K562 (cell line): Measurements from ENCODE around the gene NOS1. TPM values are rescaled to one million over a fixed set of nuclear protein-coding genes. Genes with fewer than 3 reads are reported as not detected.

Source experiments
- ATAC-seq: fragments of 200-7000 bp; cut with Tn5 transposase; 3 replicates; pipeline ENCODE4 v1.9.1; 2020; ENCODE audit warnings: moderate library complexity
- BruUV-seq: library from RNA; stranded (reverse); fragments of 400-500 nt; replicated peaks from 2 replicates; lab custom pipeline; 2021; lab: Mats Ljungman, UMichigan
- CTCF ChIA-PET: fragments of 300-600 bp; formaldehyde crosslinking; extraction: SDS; loops from one replicate; lab custom pipeline; 2021; ENCODE audit warnings: low intra/inter-chr PET ratio; lab: Yijun Ruan, JAX
- POLR2A ChIA-PET: fragments of 300-600, 350-650 bp; sonication (Branson Sonifier 250); formaldehyde crosslinking; extraction: SDS; loops from one replicate; lab custom pipeline; 2021; ENCODE audit warnings: antibody characterized with exemption, inconsistent platforms; lab: Yijun Ruan, JAX
- DNase-seq, 4 experiments: peaks; one replicate each; pipeline versions ENCODE4 v3.0.0 to v3.0.0-alpha.2; 2011 to 2018; ENCODE audit warnings: low spot score in 3 of 4, mixed read lengths in 3 of 4; ENCODE audit errors: extremely low read depth in 1 of 4
- FAIRE-seq: peaks from 2 replicates; lab custom pipeline; 2011; peaks lifted over from hg19 to GRCh38; lab: Jason Lieb, UNC
- H2AFZ ChIP-seq: 2 replicates; pipeline ENCODE4 v1.6.0; 2011; ENCODE audit warnings: low read depth, low read length, control low read depth, inconsistent platforms
- H3K27ac ChIP-seq: fragments of 200-600 bp; 3 replicates; pipeline ENCODE4 v1.8.0; 2011; ENCODE audit warnings: low read depth, mild to moderate bottlenecking, control low read depth, inconsistent platforms, low read length, moderate library complexity, mixed read lengths; ENCODE audit errors: extremely low read depth
- H3K27me3 ChIP-seq, 2 experiments: fragments of 300-600 bp in 1 of 2; 2 replicates in 1 of 2; 3 replicates in 1 of 2; pipeline versions ENCODE4 v1.6.0 to v1.8.0; 2011; ENCODE audit warnings: inconsistent platforms in 2 of 2, low read length in 2 of 2, mild to moderate bottlenecking in 1 of 2, mixed read lengths in 1 of 2, moderate library complexity in 1 of 2; ENCODE audit not compliant: control insufficient read depth in 2 of 2, insufficient read depth in 2 of 2
- H3K36me3 ChIP-seq: fragments of 300-600 bp; 3 replicates; pipeline ENCODE4 v1.8.0; 2011; ENCODE audit warnings: mild to moderate bottlenecking, low read length, inconsistent platforms; ENCODE audit not compliant: control insufficient read depth, insufficient read depth
- H3K4me1 ChIP-seq, 2 experiments: fragments of 200-600 bp in 1 of 2; replicated peaks in 1 of 2; 2 replicates in 1 of 2; 3 replicates in 1 of 2; pipeline versions ENCODE4 v1.5.1 to v1.8.0; 2011; ENCODE audit warnings: inconsistent platforms in 2 of 2, low read length in 2 of 2, mild to moderate bottlenecking in 1 of 2, mixed read lengths in 1 of 2, moderate library complexity in 1 of 2; ENCODE audit not compliant: control insufficient read depth in 2 of 2, insufficient read depth in 2 of 2
- H3K4me2 ChIP-seq: 2 replicates; pipeline ENCODE4 v1.6.1; 2011; ENCODE audit warnings: low read length, control low read depth, inconsistent platforms, mixed read lengths; ENCODE audit not compliant: insufficient read depth
- H3K4me3 ChIP-seq: fragments of 200-600 bp; sonication (generic), shearing (Covaris generic); 2 replicates; pipeline ENCODE4 v1.5.1; 2016; ENCODE audit warnings: control low read depth, inconsistent platforms
- H3K79me2 ChIP-seq: fragments of 200-600 bp; 3 replicates; pipeline ENCODE4 v1.8.0; 2011; ENCODE audit warnings: low read length, inconsistent platforms; ENCODE audit not compliant: control insufficient read depth, insufficient read depth
- H3K9ac ChIP-seq, 2 experiments: 2 replicates each; pipeline versions ENCODE4 v1.6.0 to v1.6.1; 2011; ENCODE audit warnings: low read depth in 2 of 2, low read length in 2 of 2, control low read depth in 1 of 2, inconsistent platforms in 1 of 2, mild to moderate bottlenecking in 1 of 2, mixed read lengths in 1 of 2; ENCODE audit not compliant: insufficient read depth in 1 of 2
- H3K9me1 ChIP-seq: one replicate; pipeline ENCODE4 v1.6.0; 2011; ENCODE audit warnings: inconsistent platforms, mild to moderate bottlenecking, low read length, moderate library complexity; ENCODE audit not compliant: control insufficient read depth, insufficient read depth
- H3K9me3 ChIP-seq: replicated peaks from 2 replicates; pipeline ENCODE4 v1.5.1; 2011; ENCODE audit warnings: low read depth, low read length, inconsistent platforms; ENCODE audit not compliant: control insufficient read depth, insufficient read depth
- H4K20me1 ChIP-seq: replicated peaks from 2 replicates; pipeline ENCODE4 v1.6.1; 2011; ENCODE audit warnings: low read length, inconsistent platforms, mixed read lengths; ENCODE audit not compliant: control insufficient read depth, insufficient read depth
- BRD9 ChIP-seq: fragments of 450-650 bp; IDR thresholded peaks from 2 replicates; pipeline ENCODE4 v1.6.1; 2018; ENCODE audit warnings: low read depth; ENCODE audit not compliant: partially characterized antibody
- ESRRB ChIP-seq: fragments of 250-450 bp; sonication (Bioruptor Pico); IDR thresholded peaks from 2 replicates; pipeline ENCODE4 v1.5.0; 2020; ENCODE audit warnings: mild to moderate bottlenecking, moderate library complexity, borderline replicate concordance
- GATAD2B ChIP-seq: fragments of 450-650 bp; IDR thresholded peaks from 2 replicates; pipeline ENCODE4 v1.6.1; 2017; ENCODE audit warnings: mild to moderate bottlenecking, borderline replicate concordance
- SFPQ ChIP-seq: fragments of 200-400 bp; formaldehyde crosslinking; IDR thresholded peaks from 2 replicates; pipeline ENCODE4 v1.6.1; 2017; ENCODE audit warnings: mild to moderate bottlenecking, low read depth, low read length, moderate library complexity
- TEAD2 ChIP-seq: fragments of 450-650 bp; IDR thresholded peaks from 2 replicates; pipeline ENCODE4 v1.6.1; 2016; ENCODE audit warnings: missing genetic modification characterization, control low read depth, missing compliant biosample characterization
- ZNF507 ChIP-seq: conservative IDR thresholded peaks from 2 replicates; pipeline ENCODE4 v1.6.1; 2017; ENCODE audit warnings: missing genetic modification characterization, missing compliant biosample characterization
- ZNF740 ChIP-seq, 3 experiments: fragments of 200-800 bp in 1 of 3; sonication (Bioruptor generic) in 1 of 3; sonication (generic) in 1 of 3; formaldehyde crosslinking in 1 of 3; IDR thresholded peaks; 2 replicates each; pipeline versions ENCODE4 v1.6.1 to v1.8.0; 2016 to 2022; ENCODE audit warnings: mild to moderate bottlenecking in 2 of 3, missing compliant biosample characterization in 2 of 3, missing genetic modification characterization in 2 of 3, missing genetic modification reagents in 1 of 3
- WGBS: fragments of 100-300 bp; shearing (Covaris generic); methylation state at CpG from one replicate; pipeline ENCODE4 v1.1.6; 2016; ENCODE audit warnings: low coverage, mixed read lengths; ENCODE audit not compliant: insufficient coverage; ENCODE audit errors: missing lambda C conversion rate; 5-methylcytosine and 5-hydroxymethylcytosine counted together
- in situ Hi-C: fragments of 300-500 bp; cut with MboI; formaldehyde crosslinking; loops from 4 replicates; pipeline ENCODE4 v1.15.0; 2018; ENCODE audit warnings: inconsistent platforms, mixed read lengths
- intact Hi-C: fragments of 100-400 bp; cut with micrococcal nuclease; formaldehyde crosslinking; loops from 2 replicates; pipeline ENCODE4 v1.14.2; 2022
- polyA plus RNA-seq, 8 experiments: library from polyadenylated mRNA; depleted of rRNA in 4 of 8; stranded (reverse) in 5 of 8; unstranded in 3 of 8; fragments of >200 nt; fragmentation: Nextera tagmentation in 2 of 8; fragmentation: Illumina TruSeq in 1 of 8; extraction: Ambion mirVana in 2 of 8; extraction: Trizol in 1 of 8; gene quantifications; 2 replicates each; pipeline versions ENCODE4 v1.2.1 to v1.2.3, GENCODE V29; 2011 to 2014; ENCODE audit warnings: inconsistent platforms in 1 of 8, missing spikeins in 1 of 8
- total RNA-seq, 7 experiments: library from RNA; depleted of rRNA in 6 of 7; stranded (reverse); fragments of >200 nt in 6 of 7; fragmentation: Illumina TruSeq in 2 of 7; extraction: Trizol in 2 of 7; gene quantifications; 2 replicates each; pipeline versions ENCODE4 v1.2.1 to v1.2.3, GENCODE V29; 2011 to 2021; ENCODE audit warnings: low replicate concordance in 1 of 7

The NOS1 gene
- total and polyA plus RNA-seq, 9 of the 15 experiments (the other 6 are each of a cell fraction or from before 2014, with no cell fraction given) = not detected

GRCh38 chr12:117167769-117168168 is 193.7 kb downstream of the NOS1 start:
- ChIA-PET POLR2A (interaction anchor here (0.5 to 1.7 kb wide), 6 partner anchors 8 to 32 kb away, joined by 3 to 8 read pairs (median 3); no protein-coding TSS in a partner anchor), CTCF (no interaction called here)
- 79% methylated on average over 4 of the region's 4 CpGs for WGBS
- Histone ChIP-seq H3K9me3 (no peaks in the 10 kb centered on the region), H3K79me2 (no peaks in the 10 kb centered on the region), H3K9ac (no peak overlapping the region), H3K4me1 (no peaks in the 10 kb centered on the region), H3K36me3 (peaks cover 66% of the 10 kb centered on the region; the same call in 2 of the 3 replicates), H2AFZ (no peak overlapping the region), H3K4me2 (no peak overlapping the region), H4K20me1 (no peaks in the 10 kb centered on the region), H3K27ac (no peak overlapping the region), H3K27me3 (no peaks in the 10 kb centered on the region), H3K9me1 (no peaks in the 10 kb centered on the region), H3K4me3 (no peak overlapping the region)
- intact Hi-C loops (no loop called here), in situ Hi-C loops (no loop called here)
- ATAC-seq (no peak), FAIRE-seq (no peak), DNase-seq (no peak)
- no TSS peak for BruUV-seq
- no peak for TF ChIP-seq ZNF507
- TF ChIP-seq ZNF740 (CRISPR knock-in tag; IDR thresholded peaks at IDR 0.05) = no peak
- no peak for TF ChIP-seq ZNF740 (tag; IDR thresholded peaks at IDR 0.05)
- no peak for TF ChIP-seq TEAD2 (tag)
- TF ChIP-seq SFPQ = no peak
- no peak for TF ChIP-seq GATAD2B
- TF ChIP-seq BRD9 = no peak
- TF ChIP-seq ESRRB (CRISPR knock-in tag) = no peak
